ENCODE data around the gene RASGRP2.
A peak's percentile ranks its signal among the peaks of the same experiment; 100 is the strongest.

RASGRP2 gene

DNA sequence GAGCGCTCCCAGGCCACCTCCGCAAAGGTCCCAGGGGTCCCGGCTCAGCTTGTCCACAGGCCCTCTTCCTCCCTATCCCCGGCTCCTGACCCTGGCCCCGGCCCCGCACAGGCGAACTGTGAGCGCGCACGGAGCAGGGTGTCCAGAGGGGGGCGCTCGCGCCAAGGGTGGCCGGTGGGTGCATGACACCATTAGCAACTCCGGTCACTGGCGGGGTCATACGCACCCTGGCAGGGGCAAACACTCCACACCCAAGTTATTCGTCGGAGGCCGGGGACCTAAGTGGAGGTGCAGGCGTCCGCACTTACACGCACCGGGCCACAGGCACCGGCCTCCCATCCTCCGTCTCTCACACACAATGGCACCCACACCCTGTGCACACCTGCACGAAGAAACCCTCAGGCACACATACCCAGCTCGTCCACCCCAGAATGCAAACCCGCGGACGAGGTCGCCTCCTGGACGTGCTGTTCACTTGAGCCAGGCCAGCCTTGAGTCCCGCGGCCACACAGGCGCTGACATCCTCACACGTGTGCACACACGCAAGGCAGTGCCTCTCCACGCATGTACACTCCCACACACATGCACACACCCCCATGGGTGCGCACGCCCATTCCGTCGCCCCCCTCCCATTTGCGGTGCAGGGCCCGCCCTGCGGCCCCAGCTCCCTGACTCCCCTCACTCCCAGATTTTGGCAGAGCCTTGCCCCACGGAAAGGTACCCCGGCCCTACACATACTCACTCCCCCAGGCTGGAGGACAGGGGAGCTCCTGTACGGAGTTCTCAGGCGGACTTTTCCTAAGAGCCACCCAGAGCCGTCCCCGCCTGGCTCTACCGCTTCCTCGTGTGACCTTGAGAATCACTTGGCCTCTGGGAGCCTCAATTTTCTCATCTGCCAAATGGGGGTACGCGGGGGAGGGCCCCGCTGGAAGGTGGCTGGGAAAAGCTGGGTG lies at the start of gene RASGRP2:
TSS of gene RASGRP2 (minus strand) at position 552 of the 953 bp plus-strand sequence. CDS start 1,276 bp downstream, outside the sequence.
- no peak for DNase-seq

- no peak for DNase-seq
Measured at GRCh38 chr11:64792482-64792881, 48.5 kb upstream of the RASGRP2 start.

- no peak for DNase-seq
Measured at GRCh38 chr11:64791781-64792291, 47.9 kb upstream of the RASGRP2 start.

DNA sequence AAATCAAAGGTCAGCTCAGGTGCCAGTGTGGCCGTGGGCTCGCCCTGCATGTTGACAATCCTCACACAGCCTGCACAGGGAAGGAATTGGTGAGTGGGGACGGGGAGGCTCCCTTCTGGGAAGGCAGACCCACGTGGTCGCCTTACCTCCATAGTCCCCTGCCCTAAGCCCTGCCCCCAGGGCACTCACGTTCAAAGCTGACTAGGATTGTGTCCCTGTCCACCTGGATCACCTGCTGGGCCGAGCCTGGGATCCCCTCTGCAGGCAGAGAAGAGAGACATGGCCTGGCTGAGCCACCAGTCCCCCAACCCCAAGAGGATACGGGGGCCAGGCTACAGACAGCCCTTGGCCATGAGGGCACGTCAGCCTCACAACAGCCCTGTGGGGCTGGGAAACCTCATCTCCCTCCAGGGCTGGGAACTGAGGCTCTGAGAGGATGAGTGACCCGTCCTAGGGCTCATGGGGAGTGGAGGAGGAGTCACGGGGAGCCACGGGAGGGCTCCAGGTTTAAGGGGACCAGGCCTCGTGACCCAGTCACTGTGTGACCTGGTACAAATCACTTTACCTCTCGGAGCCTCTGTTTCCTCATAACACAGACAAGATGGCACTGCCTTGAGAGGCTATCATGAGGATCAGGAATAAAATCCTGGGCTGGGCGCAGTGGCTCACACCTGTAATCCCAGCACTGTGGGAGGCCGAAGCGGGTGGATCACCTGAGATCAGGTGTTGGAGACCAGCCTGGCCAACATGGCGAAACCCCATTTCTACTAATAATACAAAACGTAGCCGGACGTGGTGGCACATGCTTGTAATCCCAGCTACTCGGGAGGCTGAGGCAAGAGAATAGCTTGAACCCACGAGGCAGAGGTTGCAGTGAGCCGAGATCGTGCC lies 46.5 kb upstream of the RASGRP2 start:
- DNase-seq, result no peak

- no peak for DNase-seq
Measured at GRCh38 chr11:64789331-64790204, 45.6 kb upstream of the RASGRP2 start.

DNA sequence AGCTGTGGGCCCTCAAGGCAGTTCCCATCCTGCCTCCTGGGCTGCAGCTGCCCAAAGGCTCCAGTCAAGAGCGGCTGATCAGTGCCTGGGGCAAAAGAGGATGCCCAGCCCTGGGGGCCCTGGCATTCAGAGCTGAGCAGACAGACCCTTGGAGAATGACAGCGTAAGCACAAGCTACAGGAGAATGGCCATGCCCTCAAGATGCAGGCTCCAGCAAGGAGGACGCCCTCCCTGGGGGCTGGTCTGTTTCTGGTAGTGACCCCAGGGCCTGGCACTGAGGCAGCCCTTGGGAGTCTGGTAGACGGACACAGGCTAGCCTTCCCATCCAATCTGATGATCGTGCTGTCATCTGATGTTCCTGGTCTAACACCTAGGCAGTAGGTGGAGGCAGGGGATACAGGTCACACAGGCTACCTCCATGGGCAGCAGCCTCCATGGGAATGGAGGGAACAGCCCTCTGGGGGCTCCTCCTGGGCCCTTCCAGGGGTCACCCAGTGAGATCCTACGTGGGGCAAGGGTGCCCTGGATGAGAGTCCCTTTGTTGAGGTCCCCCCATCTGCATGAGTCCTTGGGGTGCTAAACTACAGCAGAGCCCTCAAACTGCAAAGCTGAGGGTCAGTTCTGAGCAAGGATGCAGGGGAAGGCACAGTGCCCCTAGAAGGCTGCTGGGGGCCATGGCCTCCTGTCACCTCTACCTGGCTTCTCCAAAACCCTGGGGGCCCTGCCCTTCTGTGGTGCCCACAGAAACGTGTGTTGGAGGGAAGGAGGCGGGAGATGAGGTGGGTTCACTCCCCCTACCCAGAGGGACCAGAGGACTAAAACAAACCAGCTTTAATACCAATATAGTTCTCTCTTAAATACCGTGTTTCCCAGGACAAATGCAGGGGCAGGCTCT lies 44.6 kb upstream of the RASGRP2 start:
- no peak for DNase-seq

DNA sequence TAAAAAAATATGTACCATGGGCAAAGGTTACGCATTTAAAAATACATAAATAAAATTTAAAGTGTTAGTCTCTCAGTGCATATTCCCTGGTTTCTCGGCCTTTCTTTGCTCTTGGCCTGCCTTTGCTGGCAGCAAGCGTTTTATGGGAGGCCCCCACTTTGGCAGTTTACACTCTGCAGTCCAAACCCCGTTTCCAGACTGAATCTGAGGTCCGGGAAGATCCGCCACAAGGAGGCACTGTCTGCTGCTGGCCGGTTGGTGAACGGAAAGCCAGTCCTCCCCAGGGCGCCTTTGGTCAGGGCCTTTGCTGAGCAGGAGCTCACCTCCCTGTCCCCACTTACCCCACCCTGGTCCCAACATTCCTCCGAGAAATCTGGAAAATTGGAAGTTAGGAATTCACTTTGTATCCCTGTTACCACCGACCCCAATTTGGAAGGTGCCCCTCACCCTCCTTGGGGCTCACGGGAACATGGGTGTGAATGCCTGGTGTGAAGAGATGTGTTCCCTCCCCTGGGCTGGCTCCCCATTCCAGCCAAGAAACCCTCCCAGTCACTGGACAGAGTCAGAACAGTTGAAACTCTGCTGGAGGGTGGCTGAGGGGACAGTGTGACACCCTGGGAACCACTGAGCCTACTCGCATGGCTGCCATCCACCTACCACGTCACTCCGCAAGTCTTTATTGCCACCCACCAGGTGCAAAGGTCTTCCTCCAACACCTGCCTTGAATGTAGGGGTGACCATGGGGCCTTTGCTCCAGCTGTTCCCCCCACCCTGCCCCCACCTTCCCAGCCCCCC lies 43.8 kb upstream of the RASGRP2 start:
- peak; percentile 31 for DNase-seq

GRCh38 chr11:64786308-64786707 lies 42.4 kb upstream of the RASGRP2 start:
- no peak for DNase-seq

GRCh38 chr11:64784813-64785581 lies 41.1 kb upstream of the RASGRP2 start:
- DNase-seq, result no peak

DNA sequence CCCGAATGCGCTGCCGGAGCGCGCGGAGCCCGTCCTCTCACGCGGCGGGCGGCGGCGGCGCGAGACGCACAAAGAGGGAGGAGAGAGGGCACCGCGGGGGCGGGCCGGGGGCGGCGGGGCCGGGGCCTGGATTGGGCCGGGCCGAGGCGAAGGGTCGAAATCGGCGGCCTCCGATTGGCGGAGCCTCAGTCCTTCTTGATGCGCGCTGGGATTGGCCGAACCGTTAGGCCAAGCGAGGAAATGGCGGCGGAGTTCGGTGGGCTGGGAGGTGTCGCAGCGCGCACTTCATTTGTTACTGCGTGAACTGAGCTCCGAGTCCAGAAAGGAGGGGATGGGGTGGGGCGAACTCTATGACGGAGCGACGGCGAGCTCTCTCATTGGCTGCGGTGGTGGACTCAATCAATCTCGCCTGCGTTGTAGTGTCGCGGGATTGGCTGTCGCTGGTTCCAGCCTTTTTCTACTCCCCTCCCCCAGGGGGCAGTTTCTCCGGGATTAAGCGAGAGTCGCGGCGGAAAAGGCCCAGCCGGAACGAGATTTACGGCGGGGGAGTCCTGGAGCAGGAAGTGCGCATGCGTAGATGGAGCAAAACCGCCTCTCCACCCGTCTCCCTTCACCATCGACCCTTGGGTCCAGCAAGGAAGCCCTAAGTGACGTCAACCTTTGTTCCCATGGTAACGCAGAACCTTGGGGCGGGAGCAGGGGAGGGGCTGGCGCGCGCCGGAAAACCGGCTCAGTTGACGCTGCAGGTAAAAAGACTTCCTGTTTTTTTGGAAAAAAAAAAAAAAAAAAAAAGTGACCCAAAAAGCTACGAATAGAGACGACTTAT lies 34.7 kb upstream of the RASGRP2 start, which contains the start of gene SF1:
TSS of gene SF1 (minus strand) at position 70 of the 826 bp plus-strand sequence. CDS start 150 bp downstream, outside the sequence.
- DNase-seq, result peak; percentile 100

DNA sequence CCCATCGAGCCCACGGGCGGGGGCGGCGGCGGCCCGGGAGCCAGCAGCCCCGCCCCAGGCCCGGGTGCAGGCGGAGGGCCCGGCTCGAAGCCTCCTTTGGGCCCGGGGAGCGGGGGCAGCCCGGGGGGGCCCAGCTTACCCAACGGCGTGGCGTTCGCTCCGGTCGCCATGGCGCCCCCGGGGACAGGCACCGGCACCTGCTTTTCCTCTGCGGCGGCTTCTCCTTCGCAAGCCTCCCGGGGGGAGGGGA lies 34.2 kb upstream of the RASGRP2 start:
- DNase-seq, result no peak

GRCh38 chr11:64777449-64778222 lies 33.7 kb upstream of the RASGRP2 start:
- DNase-seq, result peak; percentile 86

GRCh38 chr11:64776875-64777274 lies 32.9 kb upstream of the RASGRP2 start:
- DNase-seq, result no peak

GRCh38 chr11:64776425-64776824 lies 32.5 kb upstream of the RASGRP2 start:
- no peak for DNase-seq

DNA sequence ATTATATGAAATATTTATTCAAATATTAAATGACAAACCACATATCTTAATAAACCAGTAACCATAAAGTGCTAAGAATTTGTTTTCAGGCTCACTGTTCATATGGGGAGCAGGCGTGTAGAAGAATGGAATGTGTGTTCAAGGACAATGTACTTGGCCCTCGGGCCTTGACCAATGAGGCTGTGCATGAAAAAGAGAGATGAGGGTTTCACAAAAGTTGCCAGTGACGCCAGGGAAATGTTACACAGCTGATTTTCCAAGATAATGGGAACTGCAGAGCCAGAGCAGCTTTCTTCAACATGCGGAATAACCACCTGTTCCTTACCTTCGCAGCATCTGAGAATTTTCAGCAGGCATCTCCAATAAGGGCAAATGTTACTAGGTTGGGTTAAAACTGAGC lies 30.2 kb upstream of the RASGRP2 start:
- DNase-seq, result no peak

- DNase-seq, result no peak
Measured at GRCh38 chr11:64772303-64773018, 28.5 kb upstream of the RASGRP2 start.

GRCh38 chr11:64771861-64772260 lies 27.9 kb upstream of the RASGRP2 start:
- DNase-seq, result no peak
